Measurements from ENCODE around the gene LRRC51. TPM values are rescaled to one million over a fixed set of nuclear protein-coding genes. Genes with fewer than 3 reads are reported as not detected.
A peak's percentile ranks its signal among the peaks of the same experiment; 100 is the strongest.

Gene LRRC51
- total and polyA plus RNA-seq, 2 donors (not counting 3 experiments of a cell fraction or from before 2014, with no cell fraction given) = 3.5 to 6.1 TPM

DNA sequence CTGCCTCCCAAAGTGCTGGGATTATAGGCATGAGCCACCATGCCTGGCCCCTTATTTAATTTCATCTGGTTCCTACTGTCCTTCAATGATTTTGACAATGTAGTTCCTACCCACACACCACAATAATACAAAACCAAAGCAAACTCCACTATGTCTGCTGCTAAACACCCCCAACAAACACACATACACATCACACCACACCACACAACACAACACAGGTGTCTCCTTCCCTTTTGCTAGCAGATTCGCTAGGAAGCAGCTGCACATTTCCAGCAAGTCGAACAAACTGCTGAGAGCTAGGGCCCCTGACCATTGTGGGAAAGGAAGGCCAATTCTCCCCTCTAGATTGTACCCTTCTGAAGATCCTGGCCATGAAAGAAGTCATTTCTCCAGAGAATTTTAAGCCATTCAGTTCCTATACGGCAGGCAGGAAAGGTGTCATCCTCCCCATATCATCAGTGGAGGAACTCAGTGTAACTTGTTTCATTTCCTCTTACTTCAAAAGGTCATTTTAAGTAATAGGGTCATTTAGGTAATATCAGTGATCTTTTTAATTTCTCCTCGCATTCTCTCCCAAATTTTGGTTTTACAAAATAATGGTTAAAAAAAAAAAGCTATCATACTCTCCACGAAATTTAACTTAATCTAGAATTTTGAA is 18.8 kb upstream of the LRRC51 start:
- Histone ChIP-seq H3K9me1 (replicated peaks; ENCODE audit: control insufficient read depth, extremely low read depth, insufficient read depth, low read length) (no peaks in the 10 kb centered on the region), H2AFZ (ENCODE audit: low read depth, low read length) (no peak overlapping the region), H3K36me3 (ENCODE audit: control insufficient read depth in 2 of 2, extremely low read depth in 1 of 2, insufficient read depth in 2 of 2, low read length in 2 of 2) (peaks cover 0 to 3% of the 10 kb centered on the region in 2 experiments), H3K27me3 (ENCODE audit: control insufficient read depth in 2 of 2, insufficient read depth in 2 of 2, low read length in 2 of 2) (no peaks in the 10 kb centered on the region), H3K9ac (replicated peaks; ENCODE audit: extremely low read depth, insufficient read depth, low read length) (no peak overlapping the region), H3K9me3 (replicated peaks; ENCODE audit: control insufficient read depth, insufficient read depth, low read length) (no peaks in the 10 kb centered on the region), H4K20me1 (replicated peaks; ENCODE audit: control insufficient read depth, extremely low read depth, insufficient read depth, low read length) (no peaks in the 10 kb centered on the region), H3K4me1 (ENCODE audit: control insufficient read depth, extremely low read depth, insufficient read depth, low read length) (peaks cover 6% of the 10 kb centered on the region), H3K4me2 (ENCODE audit: insufficient read depth, low read length) (no peak overlapping the region), H3K79me2 (ENCODE audit: control insufficient read depth, insufficient read depth, low read length) (peaks cover 35% of the 10 kb centered on the region), H3K4me3 (replicated peaks in 1 of 3; ENCODE audit: insufficient read depth in 1 of 3, low read depth in 1 of 3, low read length in 3 of 3) (no peak overlapping the region), H3K27ac (ENCODE audit: insufficient read depth, low read depth, low read length) (no peak overlapping the region)
- DNase-seq (ENCODE audit: low read depth, low spot score) (no peak), FAIRE-seq (no peak)
- intact Hi-C loops (cut with micrococcal nuclease) = no loop called here
- ChIA-PET CTCF (no interaction called here), POLR2A (interaction anchor here (0.6 kb wide), 1 partner anchor 19 kb away, joined by 7 read pairs; no protein-coding TSS in a partner anchor)
- dilution Hi-C loops (cut with MboI; ENCODE audit: extremely low pct_ligation_motif_present, low sequenced_read_pairs) = no loop called here
- BruUV-seq (replicated peaks) = no TSS peak
- no peak for TF ChIP-seq FOS (IDR thresholded peaks at IDR 0.05; ENCODE audit: borderline replicate concordance, insufficient read depth, low read length)
- TF ChIP-seq GATA2 (IDR thresholded peaks at IDR 0.05; ENCODE audit: insufficient read depth, insufficient read length, low read depth, low read length) = no peak
- TF ChIP-seq, protein P1, sequence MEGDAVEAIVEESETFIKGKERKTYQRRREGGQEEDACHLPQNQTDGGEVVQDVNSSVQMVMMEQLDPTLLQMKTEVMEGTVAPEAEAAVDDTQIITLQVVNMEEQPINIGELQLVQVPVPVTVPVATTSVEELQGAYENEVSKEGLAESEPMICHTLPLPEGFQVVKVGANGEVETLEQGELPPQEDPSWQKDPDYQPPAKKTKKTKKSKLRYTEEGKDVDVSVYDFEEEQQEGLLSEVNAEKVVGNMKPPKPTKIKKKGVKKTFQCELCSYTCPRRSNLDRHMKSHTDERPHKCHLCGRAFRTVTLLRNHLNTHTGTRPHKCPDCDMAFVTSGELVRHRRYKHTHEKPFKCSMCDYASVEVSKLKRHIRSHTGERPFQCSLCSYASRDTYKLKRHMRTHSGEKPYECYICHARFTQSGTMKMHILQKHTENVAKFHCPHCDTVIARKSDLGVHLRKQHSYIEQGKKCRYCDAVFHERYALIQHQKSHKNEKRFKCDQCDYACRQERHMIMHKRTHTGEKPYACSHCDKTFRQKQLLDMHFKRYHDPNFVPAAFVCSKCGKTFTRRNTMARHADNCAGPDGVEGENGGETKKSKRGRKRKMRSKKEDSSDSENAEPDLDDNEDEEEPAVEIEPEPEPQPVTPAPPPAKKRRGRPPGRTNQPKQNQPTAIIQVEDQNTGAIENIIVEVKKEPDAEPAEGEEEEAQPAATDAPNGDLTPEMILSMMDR (IDR thresholded peaks at IDR 0.05; ENCODE audit: extremely low read depth in 1 of 2, insufficient read depth in 1 of 2, low read depth in 1 of 2, low read length in 2 of 2) = no peak

- peaks cover 49% of the 10 kb centered on the region for H3K4me1 ChIP-seq (ENCODE audit: control insufficient read depth, extremely low read depth, insufficient read depth, low read length)
- FAIRE-seq = no peak
- H2AFZ ChIP-seq (ENCODE audit: low read depth, low read length) = no peak overlapping the region
- peaks cover 59% of the 10 kb centered on the region for H3K79me2 ChIP-seq (ENCODE audit: control insufficient read depth, insufficient read depth, low read length)
- no peaks in the 10 kb centered on the region for H3K27me3 ChIP-seq (ENCODE audit: control insufficient read depth in 2 of 2, insufficient read depth in 2 of 2, low read length in 2 of 2)
- no peak for DNase-seq (ENCODE audit: low read depth, low spot score)
- no peaks in the 10 kb centered on the region for H4K20me1 ChIP-seq (replicated peaks; ENCODE audit: control insufficient read depth, extremely low read depth, insufficient read depth, low read length)
- TF ChIP-seq, protein P1 (IDR thresholded peaks at IDR 0.05; ENCODE audit: extremely low read depth in 1 of 2, insufficient read depth in 1 of 2, low read depth in 1 of 2, low read length in 2 of 2) = no peak
- TF ChIP-seq FOS (IDR thresholded peaks at IDR 0.05; ENCODE audit: borderline replicate concordance, insufficient read depth, low read length) = no peak
- TF ChIP-seq GATA2 (IDR thresholded peaks at IDR 0.05; ENCODE audit: insufficient read depth, insufficient read length, low read depth, low read length) = no peak
- no peak for TF ChIP-seq POLR2A (IDR thresholded peaks at IDR 0.05; ENCODE audit: low read depth, low read length)
- no peak for TF ChIP-seq JUN (IDR thresholded peaks at IDR 0.05; ENCODE audit: borderline replicate concordance, insufficient read depth, insufficient read length, low read depth)
- no peak for TF ChIP-seq POLR2AphosphoS5 (IDR thresholded peaks at IDR 0.05; ENCODE audit: insufficient read depth, low read depth, low read length)
- TF ChIP-seq EZH2 (IDR thresholded peaks at IDR 0.05; ENCODE audit: borderline replicate concordance, low read depth, low read length, severe bottlenecking) = no peak
- TF ChIP-seq, protein P2, sequence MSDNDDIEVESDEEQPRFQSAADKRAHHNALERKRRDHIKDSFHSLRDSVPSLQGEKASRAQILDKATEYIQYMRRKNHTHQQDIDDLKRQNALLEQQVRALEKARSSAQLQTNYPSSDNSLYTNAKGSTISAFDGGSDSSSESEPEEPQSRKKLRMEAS (IDR thresholded peaks at IDR 0.05; ENCODE audit: insufficient read depth, insufficient read length) = no peak
- no peak for TF ChIP-seq MYC (IDR thresholded peaks at IDR 0.05; ENCODE audit: low read depth, low read length)
- H3K4me3 ChIP-seq (replicated peaks in 1 of 3; ENCODE audit: insufficient read depth in 1 of 3, low read depth in 1 of 3, low read length in 3 of 3) = no peak overlapping the region
- H3K9me1 ChIP-seq (replicated peaks; ENCODE audit: control insufficient read depth, extremely low read depth, insufficient read depth, low read length) = no peaks in the 10 kb centered on the region
- H3K36me3 ChIP-seq (ENCODE audit: control insufficient read depth in 2 of 2, extremely low read depth in 1 of 2, insufficient read depth in 2 of 2, low read length in 2 of 2) = peaks cover 0 to 1% of the 10 kb centered on the region in 2 experiments
- H3K9ac ChIP-seq (replicated peaks; ENCODE audit: extremely low read depth, insufficient read depth, low read length) = peak overlapping the region; percentile 17
- CTCF ChIA-PET = interaction anchor here (1.2 to 3.6 kb wide), 6 partner anchors 8 to 42 kb away, joined by 4 to 17 read pairs (median 8); no protein-coding TSS in a partner anchor
- intact Hi-C loops (cut with micrococcal nuclease) (no loop called here), dilution Hi-C loops (cut with MboI; ENCODE audit: extremely low pct_ligation_motif_present, low sequenced_read_pairs) (no loop called here)
- POLR2A ChIA-PET = interaction anchor here (0.9 to 1.9 kb wide), 2 partner anchors 18 to 26 kb away, joined by 4 read pairs; no protein-coding TSS in a partner anchor
- H3K27ac ChIP-seq (ENCODE audit: insufficient read depth, low read depth, low read length) = peak overlapping the region; percentile 72
- H3K4me2 ChIP-seq (ENCODE audit: insufficient read depth, low read length) = peak overlapping the region; percentile 57
- no peaks in the 10 kb centered on the region for H3K9me3 ChIP-seq (replicated peaks; ENCODE audit: control insufficient read depth, insufficient read depth, low read length)
- BruUV-seq (replicated peaks) = no TSS peak
These were observed 13.8 kb upstream of the LRRC51 start for GRCh38 chr11:72066855-72067254.

Measured in endothelial cell of umbilical vein (primary cell).